GM12873 (cell line): ENCODE results near the gene ZNF678.

Source experiments
- CTCF ChIP-seq: IDR thresholded peaks from 2 replicates; pipeline ENCODE4 v1.5.1; 2012; ENCODE audit warnings: low read depth, mild to moderate bottlenecking, moderate library complexity, low read length, control low read depth; ENCODE audit not compliant: insufficient read depth; ENCODE audit errors: missing control alignments

The ZNF678 gene

GRCh38 chr1:227563324-227564201, at the start of gene ZNF678:
Gene ZNF678, plus strand, starts transcription at chr1:227563556. Its CDS starts 87,436 bp downstream, at chr1:227650992.
- no peak for TF ChIP-seq CTCF

GRCh38 chr1:227518876-227519275, 44.5 kb upstream of the ZNF678 start:
- no peak for TF ChIP-seq CTCF

- no peak for TF ChIP-seq CTCF
Measured at GRCh38 chr1:227521782-227522181, 41.6 kb upstream of the ZNF678 start.

- TF ChIP-seq CTCF: no peak
Measured at GRCh38 chr1:227526524-227526923, 36.8 kb upstream of the ZNF678 start.

GRCh38 chr1:227532019-227532619, 31.2 kb upstream of the ZNF678 start:
- no peak for TF ChIP-seq CTCF

GRCh38 chr1:227540170-227541098, 22.9 kb upstream of the ZNF678 start:
- no peak for TF ChIP-seq CTCF
